Esophagus (tissue), 2 donors: ENCODE data around the gene AHNAK. TPM values are rescaled to one million over a fixed set of nuclear protein-coding genes. Genes with fewer than 3 reads are reported as not detected.
"Not testable (repeated sequence)": the region's sequence is repeated elsewhere in the genome, so short reads cannot be mapped to it uniquely, and the experiment has no call there.

Source experiments
- H3K27ac ChIP-seq, 2 donors: one replicate each; pipeline ENCODE4 v1.5.1; 2013; ENCODE audit warnings: low read depth in 2 of 2, mild to moderate bottlenecking in 2 of 2, inconsistent platforms in 1 of 2, low read length in 1 of 2, moderate library complexity in 1 of 2
- H3K27me3 ChIP-seq, 2 donors: one replicate each; pipeline ENCODE4 v1.6.1; 2013; ENCODE audit warnings: low read length in 2 of 2, control low read depth in 1 of 2, mild to moderate bottlenecking in 1 of 2; ENCODE audit not compliant: insufficient read depth in 2 of 2, control insufficient read depth in 1 of 2
- H3K36me3 ChIP-seq, 2 donors: one replicate each; pipeline ENCODE4 v1.6.1; 2013; ENCODE audit warnings: low read length in 1 of 2; ENCODE audit not compliant: control insufficient read depth in 2 of 2, insufficient read depth in 2 of 2
- H3K4me1 ChIP-seq, 2 donors: one replicate each; pipeline ENCODE4 v1.6.1; 2013; ENCODE audit warnings: low read length in 1 of 2; ENCODE audit not compliant: control insufficient read depth in 2 of 2, insufficient read depth in 2 of 2
- H3K4me3 ChIP-seq, 2 donors: one replicate each; pipeline ENCODE4 v1.5.1; 2013; ENCODE audit warnings: low read length in 2 of 2, mild to moderate bottlenecking in 2 of 2, low read depth in 1 of 2, moderate library complexity in 1 of 2
- H3K9me3 ChIP-seq, 2 donors: one replicate each; pipeline ENCODE4 v1.6.1; 2013; ENCODE audit warnings: mild to moderate bottlenecking in 2 of 2, low read depth in 1 of 2, low read length in 1 of 2, moderate library complexity in 1 of 2; ENCODE audit not compliant: control insufficient read depth in 2 of 2, insufficient read depth in 1 of 2
- WGBS, 2 donors: extraction: QIAGEN DNeasy Blood & Tissue Kit; methylation state at CpG; one replicate each; pipeline ENCODE4 v1.1.7; 2013; 5-methylcytosine and 5-hydroxymethylcytosine counted together
- polyA plus RNA-seq, 2 donors: library from polyadenylated mRNA; stranded (reverse); fragments of 200-250 nt; gene quantifications; one replicate each; pipeline ENCODE4 v1.2.3, GENCODE V29; 2013
- donor health status: healthy with polysubstance abuse.
- donor health status: Bipolar disorder and iron deficiency.

AHNAK gene
- polyA plus RNA-seq, 2 donors = 168 to 195 TPM

DNA sequence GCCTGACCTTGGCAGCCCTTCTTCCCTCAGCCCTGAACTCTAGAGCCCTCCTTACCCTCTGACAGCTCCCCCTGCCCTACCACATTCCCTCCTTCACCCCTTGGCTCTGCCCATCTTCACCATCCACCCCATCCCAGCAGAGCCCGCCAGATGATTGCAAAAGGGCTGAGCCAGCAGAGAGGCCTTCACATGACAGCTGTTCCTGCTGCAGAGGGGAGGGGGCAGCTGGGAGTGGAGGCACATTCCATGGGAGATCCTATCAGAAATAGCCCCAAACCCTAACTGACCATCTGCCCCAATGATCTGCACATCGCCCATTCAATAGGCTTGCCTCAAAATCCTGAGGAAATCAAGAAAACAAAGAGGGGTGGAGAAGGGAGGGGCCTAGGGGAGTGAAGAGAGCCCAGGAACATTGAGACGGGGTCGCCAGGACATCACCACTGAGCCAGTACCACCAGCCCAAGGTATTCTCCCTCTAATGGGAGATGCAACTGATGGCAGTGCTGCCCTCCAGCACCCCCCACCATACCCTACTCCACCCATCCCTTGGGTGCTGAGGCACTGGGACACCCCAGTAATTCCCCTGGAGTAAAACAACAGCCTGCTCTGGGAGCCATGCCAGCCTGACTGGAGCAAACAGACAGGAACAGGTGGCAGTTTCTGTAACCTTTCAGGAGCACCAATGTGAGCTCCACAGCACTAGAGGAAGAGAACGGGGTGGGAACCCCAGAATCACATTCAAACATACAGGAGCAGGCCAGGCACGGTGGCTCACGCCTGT is 8.0 kb upstream of the AHNAK start:
- Histone ChIP-seq H3K27me3 (no peaks in the 10 kb centered on the region), H3K36me3 (peaks cover 0 to 9% of the 10 kb centered on the region in 2 donors), H3K4me1 (peaks cover 5 to 44% of the 10 kb centered on the region in 2 donors), H3K4me3 (no peak overlapping the region), H3K27ac (peak overlapping the region; percentile 100), H3K9me3 (no peaks in the 10 kb centered on the region)
- 56 to 58% methylated on average over 7 of the region's 7 CpGs for WGBS, 2 donors

DNA sequence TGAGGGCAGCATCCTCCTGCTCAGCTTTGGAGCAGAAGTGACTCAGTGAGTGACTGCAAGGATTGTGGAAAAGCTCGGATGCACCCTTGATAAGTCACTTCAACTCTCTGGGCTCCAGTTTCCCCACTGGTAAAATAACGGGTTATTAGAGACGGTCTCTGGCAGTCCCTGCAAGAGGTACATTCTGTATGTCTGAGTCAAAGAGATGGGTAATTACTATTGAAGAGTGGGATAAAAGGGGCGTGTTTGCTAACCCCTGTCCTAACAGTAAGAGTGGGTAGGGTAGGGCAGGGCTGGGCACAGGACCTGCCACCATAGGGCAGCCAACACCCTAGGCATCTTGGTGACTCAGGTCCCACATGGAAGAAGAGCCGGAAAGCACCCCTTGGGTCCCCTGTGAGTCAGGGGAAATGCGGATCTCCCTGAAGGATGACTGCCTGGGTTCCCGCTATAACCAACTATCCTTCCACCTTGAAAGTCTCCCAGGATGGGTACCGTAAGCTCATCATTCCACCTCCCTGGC is 7.3 kb upstream of the AHNAK start:
- WGBS, 2 donors = 37 to 56% methylated on average over 8 of the region's 8 CpGs
- peaks cover 0 to 4% of the 10 kb centered on the region in 2 donors for H3K36me3 ChIP-seq
- H3K27me3 ChIP-seq = no peaks in the 10 kb centered on the region
- no peaks in the 10 kb centered on the region for H3K9me3 ChIP-seq
- H3K4me1 ChIP-seq = peaks cover 7 to 46% of the 10 kb centered on the region in 2 donors
- peak overlapping the region in 1 of 2 donors; percentile 26 for H3K4me3 ChIP-seq
- peak overlapping the region; percentile 100 for H3K27ac ChIP-seq

DNA sequence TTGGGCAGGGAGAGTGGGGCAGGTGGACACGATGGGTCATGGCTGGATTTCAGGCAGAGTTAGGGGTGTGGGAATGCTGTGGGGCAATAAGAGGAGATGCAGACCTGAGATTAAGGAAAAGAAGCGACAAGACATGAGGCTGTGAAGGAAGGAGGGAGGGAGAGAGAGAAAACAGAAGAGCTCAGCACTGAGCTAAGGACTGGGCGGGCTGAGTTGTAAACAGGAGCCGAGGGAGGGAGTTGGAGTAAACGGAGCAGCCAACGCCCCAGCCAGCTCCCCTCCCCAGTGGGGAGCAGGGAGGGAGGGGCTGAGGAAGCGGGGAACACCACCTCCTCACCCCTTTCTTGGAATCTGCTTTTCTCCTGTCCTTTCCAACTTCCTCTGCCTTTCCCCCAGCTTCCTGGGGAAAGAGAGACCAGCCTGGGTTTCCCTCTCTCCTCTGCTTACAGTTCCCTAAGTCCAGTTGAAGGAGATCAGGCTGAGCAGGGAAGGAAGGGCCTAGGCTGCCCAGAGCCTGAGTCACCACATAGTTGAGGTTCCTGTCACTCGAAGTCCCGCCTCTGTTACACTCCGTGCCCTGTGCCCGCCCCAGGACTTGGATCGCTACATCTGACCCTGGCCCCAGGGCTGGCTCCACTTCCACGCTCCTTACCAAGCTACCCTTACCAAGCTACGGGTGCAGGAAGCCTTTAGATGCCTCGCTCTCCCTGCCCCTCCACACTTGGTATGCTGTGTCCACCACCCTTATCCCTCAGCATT is 6.7 kb upstream of the AHNAK start:
- peak overlapping the region in 1 of 2 donors; percentile 26 for H3K4me3 ChIP-seq
- peaks cover 9 to 47% of the 10 kb centered on the region in 2 donors for H3K4me1 ChIP-seq
- H3K9me3 ChIP-seq = no peaks in the 10 kb centered on the region
- H3K27me3 ChIP-seq = no peaks in the 10 kb centered on the region
- peak overlapping the region; percentile 100 for H3K27ac ChIP-seq
- WGBS, 2 donors = 5 to 11% methylated on average over 14 to 15 of the region's 15 CpGs
- peaks cover 0 to 2% of the 10 kb centered on the region in 2 donors for H3K36me3 ChIP-seq

DNA sequence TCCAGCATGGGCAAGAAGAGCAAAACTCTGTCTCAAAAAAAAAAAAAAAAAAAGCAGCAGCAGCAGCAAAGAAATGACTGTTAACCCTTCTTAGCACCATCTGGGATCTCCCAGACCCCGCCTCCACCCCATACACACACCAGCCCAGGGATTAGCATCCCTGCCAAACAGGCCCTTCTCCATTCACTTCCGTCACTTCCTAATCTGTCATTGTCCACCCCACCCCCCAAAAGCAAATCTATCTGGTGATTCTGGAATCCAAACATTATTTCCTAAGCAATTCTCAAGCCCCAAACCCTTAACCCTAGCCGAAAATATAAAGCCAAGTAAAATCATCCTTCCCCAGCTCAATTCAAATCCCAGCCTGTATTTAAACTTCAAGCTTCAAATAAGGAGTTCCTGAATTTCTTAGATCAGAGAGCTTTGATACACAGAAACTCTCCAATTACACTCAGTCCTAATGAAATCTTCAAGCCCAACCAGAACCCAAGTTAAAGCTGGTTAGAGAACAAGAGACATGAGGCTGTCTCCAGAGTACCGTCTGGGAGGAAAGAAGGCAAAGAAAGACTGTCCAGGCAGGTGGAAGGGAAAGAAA is 6.0 kb upstream of the AHNAK start:
- 10 to 23% methylated on average over 4 of the region's 4 CpGs for WGBS, 2 donors
- Histone ChIP-seq H3K27me3 (no peaks in the 10 kb centered on the region), H3K4me1 (peaks cover 9 to 47% of the 10 kb centered on the region in 2 donors), H3K36me3 (peaks cover 0 to 2% of the 10 kb centered on the region in 2 donors), H3K4me3 (peak overlapping the region in 1 of 2 donors; percentile 26), H3K27ac (peak overlapping the region; percentile 100), H3K9me3 (no peaks in the 10 kb centered on the region)

GRCh38 chr11:62550478-62550877 is 3.9 kb upstream of the AHNAK start:
- H3K9me3 ChIP-seq, H3K36me3 ChIP-seq, H3K27me3 ChIP-seq, H3K4me3 ChIP-seq: not testable (repeated sequence)
- 99 to 100% methylated on average over 2 of the region's 2 CpGs for WGBS, 2 donors
- Histone ChIP-seq H3K4me1 (peaks cover 9 to 30% of the 10 kb centered on the region in 2 donors), H3K27ac (peak overlapping the region in 1 of 2 donors; percentile 24)

- Histone ChIP-seq H3K27me3 (no peaks in the 10 kb centered on the region), H3K4me1 (peaks cover 4 to 15% of the 10 kb centered on the region in 2 donors), H3K36me3 (peaks cover 0 to 6% of the 10 kb centered on the region in 2 donors), H3K27ac (peak overlapping the region; percentile 99 to 100), H3K9me3 (no peaks in the 10 kb centered on the region), H3K4me3 (no peak overlapping the region)
- 54 to 55% methylated on average over 17 of the region's 17 CpGs for WGBS, 2 donors
Measured at GRCh38 chr11:62548545-62549335, 2.1 kb upstream of the AHNAK start.

GRCh38 chr11:62547691-62548281 is 1.2 kb upstream of the AHNAK start:
- Histone ChIP-seq H3K27ac (peak overlapping the region; percentile 99 to 100), H3K4me3 (peak overlapping the region; percentile 82 to 98), H3K4me1 (peaks cover 4 to 10% of the 10 kb centered on the region in 2 donors), H3K27me3 (no peaks in the 10 kb centered on the region), H3K9me3 (no peaks in the 10 kb centered on the region), H3K36me3 (peaks cover 0 to 9% of the 10 kb centered on the region in 2 donors)
- 30 to 36% methylated on average over 8 of the region's 8 CpGs for WGBS, 2 donors

DNA sequence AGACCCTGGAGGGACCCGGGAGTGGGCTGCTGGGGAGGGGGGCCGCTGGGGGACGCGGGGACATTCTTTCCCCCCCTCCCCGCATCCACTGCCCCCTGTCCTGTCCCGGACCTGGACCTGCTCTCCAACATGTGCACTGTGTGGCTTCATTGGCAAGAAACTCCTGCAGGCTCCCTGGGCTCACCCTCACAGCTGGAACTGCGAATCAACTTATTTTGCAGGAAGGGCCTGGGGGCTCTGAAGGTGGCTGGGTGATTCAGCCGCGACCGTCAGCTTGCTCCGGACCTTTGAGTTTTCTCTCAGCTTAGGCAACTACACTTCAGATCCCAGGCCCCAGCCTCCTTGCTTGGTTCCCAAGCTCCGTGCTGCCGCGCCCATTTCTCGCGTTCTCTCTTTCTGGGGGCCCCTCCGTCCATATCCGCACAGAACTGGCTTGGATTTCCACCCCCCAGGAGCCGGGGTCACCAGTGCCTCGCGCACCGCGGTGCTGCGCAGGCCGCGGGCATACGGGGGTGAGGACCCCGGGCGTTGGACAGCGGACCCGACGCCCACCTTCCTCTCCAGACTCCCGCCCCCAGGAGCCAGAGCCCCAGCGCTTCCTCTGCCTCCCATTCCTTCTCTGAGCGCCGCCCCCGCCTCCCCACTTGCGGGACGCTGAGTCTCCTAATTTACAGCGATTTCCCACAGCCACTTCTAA is 471 bp upstream of the AHNAK start:
- no peaks in the 10 kb centered on the region for H3K27me3 ChIP-seq
- WGBS, 2 donors = 8 to 16% methylated on average over 32 to 40 of the region's 40 CpGs
- H3K9me3 ChIP-seq = no peaks in the 10 kb centered on the region
- H3K4me3 ChIP-seq = peak overlapping the region; percentile 82 to 98
- H3K27ac ChIP-seq = peak overlapping the region; percentile 99 to 100
- peaks cover 5 to 14% of the 10 kb centered on the region in 2 donors for H3K4me1 ChIP-seq
- H3K36me3 ChIP-seq = peaks cover 0 to 9% of the 10 kb centered on the region in 2 donors
